Loucy (cell line): ENCODE results near the gene CYTH4.

Experiments
- H2AFZ ChIP-seq: fragments of 200-600 bp; sonication (generic); 2 replicates; pipeline ENCODE4 v1.6.0; 2016; ENCODE audit warnings: antibody characterized with exemption, mild to moderate bottlenecking, low read length, moderate library complexity
- H3F3A ChIP-seq: fragments of 200-600 bp; 2 replicates; pipeline ENCODE4 v1.6.0; 2016; ENCODE audit warnings: antibody characterized with exemption, low read depth, mild to moderate bottlenecking
- H3K27me3 ChIP-seq: fragments of 200-600 bp; sonication (generic); 2 replicates; pipeline ENCODE4 v1.6.1; 2014; ENCODE audit warnings: low read length, mild to moderate bottlenecking; ENCODE audit not compliant: insufficient read depth, poor library complexity, severe bottlenecking
- H3K36me3 ChIP-seq: fragments of 200-600 bp; sonication (generic); 2 replicates; pipeline ENCODE4 v1.6.1; 2016; ENCODE audit warnings: low read length; ENCODE audit not compliant: insufficient read depth
- H3K4me1 ChIP-seq: fragments of 200-600 bp; sonication (generic); 2 replicates; pipeline ENCODE4 v1.5.1; 2014; ENCODE audit warnings: low read length, mild to moderate bottlenecking; ENCODE audit not compliant: insufficient read depth, poor library complexity, severe bottlenecking
- H3K4me2 ChIP-seq: fragments of 200-600 bp; sonication (generic); 2 replicates; pipeline ENCODE4 v1.6.0; 2014; ENCODE audit warnings: antibody characterized with exemption, low read length, low read depth, mild to moderate bottlenecking; ENCODE audit not compliant: poor library complexity, severe bottlenecking
- H3K4me3 ChIP-seq: fragments of 200-600 bp; sonication (generic); 2 replicates; pipeline ENCODE4 v1.5.1; 2014; ENCODE audit warnings: low read length, mild to moderate bottlenecking, mixed read lengths; ENCODE audit not compliant: poor library complexity, severe bottlenecking
- H3K79me2 ChIP-seq: fragments of 200-600 bp; sonication (generic); 2 replicates; pipeline ENCODE4 v1.6.1; 2014; ENCODE audit warnings: low read length; ENCODE audit not compliant: insufficient read depth
- H3K9ac ChIP-seq: fragments of 200-600 bp; sonication (generic); 2 replicates; pipeline ENCODE4 v1.6.0; 2014; ENCODE audit warnings: mild to moderate bottlenecking, low read depth, low read length, moderate library complexity; ENCODE audit not compliant: poor library complexity, severe bottlenecking
- H3K9me2 ChIP-seq: fragments of 200-600 bp; sonication (generic); replicated peaks from 2 replicates; pipeline ENCODE4 v1.6.1; 2016; ENCODE audit warnings: low read depth, low read length, mixed read lengths
- H3K9me3 ChIP-seq: fragments of 200-600 bp; sonication (generic); 2 replicates; pipeline ENCODE4 v1.6.1; 2014; ENCODE audit warnings: mild to moderate bottlenecking, antibody characterized with exemption, low read length, low read depth; ENCODE audit not compliant: insufficient read depth
- H4K20me1 ChIP-seq: fragments of 200-600 bp; sonication (generic); 2 replicates; pipeline ENCODE4 v1.6.0; 2014; ENCODE audit warnings: antibody characterized with exemption, low read length, mild to moderate bottlenecking; ENCODE audit not compliant: insufficient read depth, poor library complexity, severe bottlenecking
- EZH2phosphoT487 ChIP-seq: fragments of 200-600 bp; IDR thresholded peaks from 2 replicates; pipeline ENCODE4 v1.6.1; 2018; ENCODE audit warnings: antibody characterized with exemption, mild to moderate bottlenecking, moderate library complexity, borderline replicate concordance
- TF ChIP-seq, protein P1 (sequence below): fragments of 200-600 bp; sonication (generic); conservative IDR thresholded peaks from 2 replicates; pipeline ENCODE4 v1.5.1; 2014; ENCODE audit warnings: mild to moderate bottlenecking, antibody characterized with exemption, low read length

The CYTH4 gene

DNA sequence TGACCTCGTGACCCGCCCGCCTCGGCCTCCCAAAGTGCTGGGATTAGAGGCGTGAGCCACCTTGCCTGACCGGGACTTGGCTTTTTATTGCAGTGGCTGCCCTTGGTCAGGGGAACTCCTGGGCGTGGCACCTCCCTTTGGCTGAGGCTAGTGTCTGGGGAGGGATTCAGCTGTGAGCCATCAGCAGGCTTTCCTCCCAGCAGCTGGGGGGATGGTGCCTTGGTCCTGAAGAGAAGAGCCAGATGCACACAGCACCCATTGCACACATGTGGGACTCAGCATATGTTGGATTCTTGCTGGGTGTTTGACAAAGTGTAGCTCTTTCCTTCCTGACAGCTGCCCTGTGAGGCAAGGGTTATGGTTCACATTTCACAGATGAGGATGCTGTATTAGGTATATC lies 8.4 kb downstream of the CYTH4 start:
- H3K9me3 ChIP-seq: no peaks in the 10 kb centered on the region

DNA sequence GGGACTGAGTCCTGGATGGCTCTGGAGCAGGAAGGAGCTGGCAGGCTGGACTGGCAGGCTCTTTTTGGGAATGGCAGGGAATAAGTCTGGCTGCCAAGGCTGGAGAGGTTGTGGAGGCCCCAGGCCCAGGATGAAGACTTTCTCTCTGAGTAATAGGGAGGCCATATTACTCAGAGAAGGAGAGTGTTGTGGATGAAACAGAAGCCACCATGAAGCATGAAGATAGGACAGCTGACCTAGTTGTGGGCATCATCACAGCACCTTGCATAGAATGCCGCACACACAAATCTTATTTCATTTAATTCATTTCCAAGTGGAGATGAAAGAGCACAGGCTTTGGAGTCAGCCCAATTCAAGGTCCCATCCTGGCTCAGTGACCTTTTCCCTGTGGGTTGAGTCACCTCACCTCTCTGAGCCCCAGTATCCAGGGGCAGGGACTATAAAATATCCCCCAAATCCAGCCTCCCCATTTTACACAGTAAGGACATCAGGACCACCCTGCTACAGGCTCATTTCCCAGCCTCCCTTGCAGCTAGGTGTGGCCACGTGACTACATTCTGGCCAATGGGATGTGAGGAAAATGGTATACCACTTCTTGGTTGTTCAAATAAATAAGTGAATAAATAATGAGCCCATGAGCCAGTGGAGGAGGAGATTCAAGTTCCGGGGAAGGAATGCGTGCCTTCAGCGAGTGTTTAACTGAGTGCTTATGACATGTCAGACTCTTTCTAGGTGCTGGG lies 9.4 kb downstream of the CYTH4 start:
- Histone ChIP-seq H4K20me1 (peaks cover 7% of the 10 kb centered on the region), H3K4me2 (no peak overlapping the region), H3K9ac (no peak overlapping the region), H2AFZ (no peak overlapping the region), H3K4me3 (no peak overlapping the region), H3K9me2 (no peaks in the 10 kb centered on the region), H3K79me2 (peaks cover 35% of the 10 kb centered on the region; the same call in 1 of the 2 replicates), H3K27me3 (no peaks in the 10 kb centered on the region), H3K4me1 (peaks cover 20% of the 10 kb centered on the region), H3K36me3 (peaks cover 27% of the 10 kb centered on the region; the same call in 1 of the 2 replicates), H3F3A (no peaks in the 10 kb centered on the region), H3K9me3 (no peaks in the 10 kb centered on the region)
- TF ChIP-seq EZH2phosphoT487: no peak
- TF ChIP-seq, protein P1, sequence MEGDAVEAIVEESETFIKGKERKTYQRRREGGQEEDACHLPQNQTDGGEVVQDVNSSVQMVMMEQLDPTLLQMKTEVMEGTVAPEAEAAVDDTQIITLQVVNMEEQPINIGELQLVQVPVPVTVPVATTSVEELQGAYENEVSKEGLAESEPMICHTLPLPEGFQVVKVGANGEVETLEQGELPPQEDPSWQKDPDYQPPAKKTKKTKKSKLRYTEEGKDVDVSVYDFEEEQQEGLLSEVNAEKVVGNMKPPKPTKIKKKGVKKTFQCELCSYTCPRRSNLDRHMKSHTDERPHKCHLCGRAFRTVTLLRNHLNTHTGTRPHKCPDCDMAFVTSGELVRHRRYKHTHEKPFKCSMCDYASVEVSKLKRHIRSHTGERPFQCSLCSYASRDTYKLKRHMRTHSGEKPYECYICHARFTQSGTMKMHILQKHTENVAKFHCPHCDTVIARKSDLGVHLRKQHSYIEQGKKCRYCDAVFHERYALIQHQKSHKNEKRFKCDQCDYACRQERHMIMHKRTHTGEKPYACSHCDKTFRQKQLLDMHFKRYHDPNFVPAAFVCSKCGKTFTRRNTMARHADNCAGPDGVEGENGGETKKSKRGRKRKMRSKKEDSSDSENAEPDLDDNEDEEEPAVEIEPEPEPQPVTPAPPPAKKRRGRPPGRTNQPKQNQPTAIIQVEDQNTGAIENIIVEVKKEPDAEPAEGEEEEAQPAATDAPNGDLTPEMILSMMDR: no peak

More for the DNA sequence above, 8.4 kb downstream of the CYTH4 start:
- no peak overlapping the region for H3K9ac ChIP-seq
- no peak overlapping the region for H2AFZ ChIP-seq
- H3K4me1 ChIP-seq: peaks cover 25% of the 10 kb centered on the region
- H3K27me3 ChIP-seq: no peaks in the 10 kb centered on the region
- no peak overlapping the region for H3K4me2 ChIP-seq
- H4K20me1 ChIP-seq: peaks cover 7% of the 10 kb centered on the region
- H3K36me3 ChIP-seq: peaks cover 20% of the 10 kb centered on the region; the same call in 1 of the 2 replicates
- H3F3A ChIP-seq: no peaks in the 10 kb centered on the region
- H3K79me2 ChIP-seq: peaks cover 44% of the 10 kb centered on the region
- no peak overlapping the region for H3K4me3 ChIP-seq
- no peaks in the 10 kb centered on the region for H3K9me2 ChIP-seq
- TF ChIP-seq, protein P1: no peak
- no peak for TF ChIP-seq EZH2phosphoT487

GRCh38 chr22:37292641-37293040 lies 10.3 kb downstream of the CYTH4 start:
- H3K4me1 ChIP-seq: peaks cover 14% of the 10 kb centered on the region
- H3K27me3 ChIP-seq: no peaks in the 10 kb centered on the region
- H2AFZ ChIP-seq: no peak overlapping the region
- peaks cover 32% of the 10 kb centered on the region; the same call in 1 of the 2 replicates for H3K36me3 ChIP-seq
- peaks cover 7% of the 10 kb centered on the region for H4K20me1 ChIP-seq
- no peaks in the 10 kb centered on the region for H3F3A ChIP-seq
- H3K4me2 ChIP-seq: no peak overlapping the region
- TF ChIP-seq, protein P1: no peak
- TF ChIP-seq EZH2phosphoT487: no peak
- H3K9me3 ChIP-seq: no peaks in the 10 kb centered on the region
- no peak overlapping the region for H3K9ac ChIP-seq
- peaks cover 26% of the 10 kb centered on the region; the same call in 1 of the 2 replicates for H3K79me2 ChIP-seq
- H3K9me2 ChIP-seq: no peaks in the 10 kb centered on the region
- no peak overlapping the region for H3K4me3 ChIP-seq
